Measurements from ENCODE around the gene ARHGAP21.

The ARHGAP21 gene

DNA sequence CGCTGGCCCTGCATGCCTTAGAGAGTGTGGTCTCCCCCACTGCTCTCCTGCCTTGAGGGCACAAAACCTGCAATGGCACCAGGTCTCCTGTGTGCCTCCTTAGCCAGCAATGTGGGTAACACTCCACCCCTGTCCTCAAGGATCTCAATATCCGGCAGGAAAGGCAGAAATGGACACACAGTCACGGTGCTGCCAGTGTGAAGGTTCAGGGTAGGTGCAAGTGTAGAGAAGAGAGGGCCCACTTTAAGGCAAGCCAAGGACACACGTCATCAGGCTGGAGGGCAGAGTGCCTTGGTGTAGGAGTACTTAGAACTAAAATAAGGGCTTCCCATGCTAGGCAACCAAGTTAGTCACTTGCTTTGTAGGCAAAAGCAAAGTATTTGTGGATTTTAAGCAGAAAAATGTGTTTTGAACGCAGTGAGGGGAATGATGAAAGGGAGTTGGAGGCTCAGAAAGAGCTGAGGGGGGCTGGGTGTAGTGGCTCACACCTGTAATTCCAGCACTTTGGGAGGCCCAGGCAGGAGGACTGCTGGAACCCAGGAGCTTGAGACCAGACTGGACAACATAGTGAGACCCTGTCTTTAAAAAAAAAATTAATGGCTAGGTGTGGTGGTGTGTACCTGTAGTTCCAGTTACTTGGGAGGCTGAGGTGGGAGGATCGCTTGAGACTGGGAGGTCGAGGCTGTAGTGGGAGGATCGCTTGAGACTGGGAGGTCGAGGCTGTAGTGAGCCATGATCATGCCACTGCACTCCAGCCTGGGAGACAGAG is 152.8 kb downstream of the ARHGAP21 start:
- DNase-seq = no peak

DNA sequence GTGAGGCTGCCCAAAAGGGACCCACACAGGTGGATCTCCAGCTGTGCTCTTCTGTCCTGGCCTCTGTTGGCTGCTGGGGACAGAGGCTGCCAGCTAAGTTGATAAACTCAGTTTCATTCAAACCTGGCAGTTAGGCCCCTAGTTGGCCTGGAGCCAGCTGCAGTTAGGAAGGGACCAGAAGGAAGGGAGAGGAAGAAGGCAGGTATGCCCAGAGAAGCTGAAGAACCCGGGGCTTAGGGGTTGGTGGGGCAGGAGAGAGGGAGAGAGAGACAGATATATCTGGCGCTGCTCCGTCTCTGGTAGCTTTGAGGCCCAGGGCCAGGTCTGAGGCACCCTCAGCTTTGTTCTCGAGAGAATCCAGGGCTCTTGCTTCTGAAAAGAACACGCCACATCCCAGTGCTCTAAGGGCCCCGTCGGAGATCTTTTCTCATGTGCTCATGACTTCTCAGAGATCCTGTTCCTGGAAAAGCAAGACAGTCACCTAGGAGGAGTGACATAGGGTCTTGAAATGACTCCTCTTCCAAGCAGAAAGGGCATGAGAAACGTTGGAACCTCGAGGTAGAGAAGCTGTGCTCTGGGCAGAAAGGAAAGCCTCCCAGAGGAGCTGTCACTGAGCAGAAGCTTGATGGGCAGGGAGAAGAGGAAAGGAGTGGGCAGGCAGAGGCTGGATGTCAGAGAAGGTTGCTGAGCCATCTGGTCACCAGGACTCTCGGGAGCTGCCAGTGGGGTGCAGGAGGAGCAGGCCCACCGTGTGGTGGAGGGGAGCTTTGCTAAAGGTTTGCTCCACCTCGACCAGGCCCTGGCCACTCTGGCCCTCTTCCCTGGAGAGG is 153.6 kb downstream of the ARHGAP21 start:
- no peak for DNase-seq

DNA sequence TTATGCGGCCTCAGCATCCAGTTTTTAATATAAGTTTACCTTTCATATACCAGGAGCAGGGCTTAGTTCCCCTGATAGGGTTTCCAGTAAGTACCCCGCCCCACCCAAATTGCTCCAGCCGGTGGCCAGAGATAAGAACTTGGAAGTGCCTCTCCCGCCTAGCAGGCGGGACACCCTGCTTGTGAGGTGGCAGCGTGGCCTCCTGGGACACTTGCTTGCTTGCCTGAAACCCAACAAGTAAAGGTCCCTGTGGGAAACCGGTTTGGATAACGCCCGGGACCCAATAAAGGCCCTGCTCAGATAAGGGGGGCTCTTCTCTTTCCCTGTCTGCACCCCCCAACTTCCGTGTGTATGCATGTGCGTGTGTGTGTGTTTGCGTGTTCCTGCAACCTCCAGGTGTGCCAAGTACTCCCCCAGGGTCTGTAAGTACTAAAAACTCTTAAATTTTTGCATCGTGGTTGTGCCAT is 154.3 kb downstream of the ARHGAP21 start:
- DNase-seq = no peak

DNA sequence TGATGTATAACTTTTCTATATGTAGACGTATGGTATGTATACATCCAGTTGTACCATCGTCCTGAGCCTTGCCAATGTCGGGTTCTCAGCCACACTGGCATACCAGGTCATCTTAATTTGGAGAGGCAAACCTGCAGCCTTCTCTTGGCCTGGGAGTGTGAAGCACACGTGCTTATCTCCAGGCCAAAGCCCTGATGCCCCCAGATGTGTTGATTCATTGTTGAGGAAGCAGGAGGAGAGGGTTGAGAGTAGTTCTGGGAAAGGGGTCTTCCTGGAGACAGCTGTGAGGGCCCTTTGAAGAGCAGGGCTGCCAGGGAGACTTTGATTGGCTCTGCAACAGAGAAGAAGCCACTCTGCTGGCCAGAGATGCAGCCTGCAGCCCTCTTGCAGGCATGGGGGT is 155.6 kb downstream of the ARHGAP21 start:
- DNase-seq = no peak

DNA sequence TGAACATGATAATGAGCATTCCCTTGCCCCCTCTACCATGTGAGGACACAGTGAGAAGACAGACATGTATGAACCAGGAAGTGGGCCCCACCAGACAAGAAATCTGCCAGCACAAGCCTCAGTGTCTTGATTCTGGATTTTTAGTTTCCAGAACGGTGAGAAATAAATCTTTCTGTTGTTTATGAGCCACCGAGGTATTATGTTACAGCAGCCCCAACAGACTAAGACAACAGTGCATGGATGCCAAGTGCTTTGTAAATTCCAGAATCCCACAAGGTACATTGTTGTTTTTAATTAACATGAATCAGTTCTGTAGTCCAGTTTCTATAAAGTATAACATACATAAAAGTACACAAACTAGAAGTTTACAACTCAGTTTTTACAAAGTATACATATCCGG is 162.2 kb downstream of the ARHGAP21 start:
- DNase-seq = no peak

DNA sequence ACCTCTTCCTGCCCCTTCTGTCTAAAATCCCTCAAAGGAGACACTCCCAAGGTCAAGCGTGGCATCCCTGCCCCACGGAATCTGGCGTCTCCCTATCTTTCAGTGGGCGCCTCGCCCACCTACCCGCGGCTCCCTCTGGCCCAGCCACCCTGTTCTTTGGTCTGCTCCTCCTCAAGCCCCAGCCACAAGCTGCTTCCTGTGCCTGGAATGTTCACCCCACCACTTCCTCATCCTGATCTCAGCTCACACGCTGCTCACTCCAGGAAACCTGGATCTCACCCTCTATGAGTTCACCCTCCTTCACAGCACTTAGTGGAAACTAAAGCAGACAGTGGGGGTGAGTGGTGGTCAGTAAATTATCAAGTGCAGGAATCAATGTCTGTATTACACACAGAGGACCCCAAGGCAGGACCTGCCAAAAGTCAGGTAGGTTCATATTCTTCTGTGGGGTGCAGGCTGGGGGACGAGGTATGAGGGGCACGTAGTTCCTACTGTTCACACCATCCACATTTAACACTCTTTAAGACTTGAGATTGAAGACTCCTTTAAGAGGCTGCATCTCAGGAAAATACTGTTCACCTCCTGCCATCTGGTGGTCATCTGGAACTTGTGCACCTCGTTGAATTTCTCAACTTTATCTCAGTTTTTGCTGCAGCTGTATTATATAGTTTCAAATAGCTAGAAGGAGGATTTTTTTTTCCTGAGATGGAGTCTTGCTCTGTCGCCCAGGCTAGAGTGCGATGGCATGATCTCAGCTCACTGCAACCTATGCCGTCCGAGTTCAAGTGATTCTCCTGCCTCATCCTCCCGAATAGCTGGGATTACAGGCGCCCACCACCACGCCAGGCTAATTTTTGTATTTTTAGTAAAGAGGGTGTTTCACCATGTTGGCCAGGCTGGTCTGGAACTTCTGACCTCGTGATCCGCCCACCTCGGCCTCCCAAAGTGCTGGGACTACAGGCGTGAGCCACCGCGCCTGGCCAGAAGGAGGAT is 166.6 kb downstream of the ARHGAP21 start:
- DNase-seq = no peak

DNA sequence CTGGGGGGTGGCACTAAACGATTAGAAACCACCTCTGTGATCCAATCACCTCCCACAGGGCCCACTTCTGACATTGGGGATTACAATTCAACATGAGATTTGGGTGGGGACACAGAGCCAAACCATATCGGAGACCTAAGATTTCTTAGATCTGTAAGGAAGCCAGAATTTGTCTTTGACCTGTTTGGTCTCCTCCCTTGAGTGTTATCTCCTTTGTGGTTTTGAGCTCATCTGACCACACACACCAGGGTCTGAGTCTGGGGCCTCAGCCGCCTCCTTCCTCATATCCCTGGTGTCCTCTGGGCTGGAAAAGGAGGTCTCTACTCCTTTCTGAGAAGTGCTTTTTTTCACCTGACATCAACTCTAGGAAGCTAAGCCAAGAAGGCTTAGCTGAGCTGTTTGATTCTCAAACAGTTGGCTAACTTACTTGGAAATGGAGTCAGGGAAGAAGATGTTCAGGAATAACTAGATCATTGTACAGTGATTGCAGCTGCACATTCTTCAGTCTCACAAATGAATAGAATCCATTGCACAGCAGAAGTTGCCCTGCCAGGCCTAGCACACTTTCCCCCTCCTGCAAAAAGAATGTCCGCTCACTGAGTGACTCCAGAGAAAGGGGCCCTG is 167.4 kb downstream of the ARHGAP21 start:
- no peak for DNase-seq

DNA sequence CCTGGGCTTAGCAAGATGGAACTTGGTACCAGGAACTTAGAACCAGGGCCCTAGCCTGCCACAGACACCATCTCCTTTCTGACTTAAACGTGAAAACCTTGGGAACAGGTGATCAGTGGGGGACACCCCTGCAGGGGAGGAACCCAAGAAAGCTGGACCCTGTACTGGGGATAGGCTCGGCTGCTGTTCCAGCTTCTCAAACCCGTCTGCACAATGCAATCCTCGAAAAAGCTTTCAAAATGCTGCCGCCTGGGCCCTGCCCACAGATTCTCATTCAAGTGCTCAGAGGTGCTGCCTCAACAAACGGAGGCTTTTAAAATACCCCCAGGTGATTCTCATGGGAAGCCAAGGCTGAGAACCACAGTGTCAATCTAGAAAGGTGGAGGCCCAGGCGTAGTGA is 169.7 kb downstream of the ARHGAP21 start:
- DNase-seq = no peak

DNA sequence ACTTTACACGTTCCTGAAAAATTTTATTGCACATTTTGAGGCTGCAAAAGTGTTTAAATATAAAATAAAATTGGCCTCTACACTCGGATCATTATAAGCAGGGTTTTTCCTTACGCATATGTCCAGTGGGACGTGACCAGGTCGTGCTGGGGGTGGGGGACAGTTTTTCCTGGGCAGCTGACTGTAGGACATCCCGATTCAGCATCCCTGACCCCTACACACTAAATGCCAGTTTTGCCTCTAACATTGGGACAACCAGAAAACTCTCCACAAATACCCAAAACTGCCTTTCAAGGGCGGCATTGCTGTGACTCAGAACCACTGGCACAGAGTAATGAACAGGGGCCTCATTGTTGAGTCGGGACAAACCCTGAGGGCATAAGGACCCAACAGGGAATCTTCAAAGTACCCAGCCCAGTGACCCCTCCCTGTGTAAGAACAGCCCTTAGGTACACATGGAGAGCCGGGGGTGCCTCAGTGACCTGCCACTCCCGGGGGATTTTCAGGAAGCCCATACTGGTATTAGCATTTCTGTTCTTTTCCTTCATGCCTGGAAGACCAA is 170.6 kb downstream of the ARHGAP21 start:
- DNase-seq = no peak

DNA sequence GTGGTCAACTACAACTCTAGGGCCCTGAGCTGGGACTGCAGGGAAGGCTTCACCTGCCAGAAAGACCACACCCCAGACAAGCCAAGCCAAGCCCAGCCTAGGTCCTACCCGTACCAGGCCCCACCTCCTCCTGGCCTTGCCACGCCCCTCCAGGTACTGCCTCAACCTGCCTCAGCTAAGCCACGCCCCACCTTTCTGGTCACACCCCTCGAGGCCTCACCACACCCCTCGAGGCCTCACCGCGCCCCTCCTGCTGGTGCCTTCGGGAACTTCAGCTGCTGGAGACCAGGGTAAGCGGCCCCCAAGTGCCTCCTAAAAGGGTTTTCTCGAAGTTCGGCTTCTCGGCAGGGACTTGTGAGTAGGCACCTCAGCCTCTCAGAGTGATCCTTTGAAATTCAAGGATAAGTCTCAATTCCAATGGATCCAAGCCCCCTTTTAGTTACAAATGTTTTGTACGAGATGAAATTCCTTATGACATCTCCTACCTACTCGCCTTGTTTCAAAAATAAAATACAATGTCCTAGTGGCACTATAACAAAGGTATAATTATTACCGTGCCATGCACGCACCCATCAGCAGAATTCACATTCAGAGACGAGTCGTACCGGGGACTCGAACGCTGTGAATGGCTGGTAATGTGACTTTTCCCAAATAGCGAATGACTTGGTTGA is 171.2 kb downstream of the ARHGAP21 start:
- DNase-seq = no peak

DNA sequence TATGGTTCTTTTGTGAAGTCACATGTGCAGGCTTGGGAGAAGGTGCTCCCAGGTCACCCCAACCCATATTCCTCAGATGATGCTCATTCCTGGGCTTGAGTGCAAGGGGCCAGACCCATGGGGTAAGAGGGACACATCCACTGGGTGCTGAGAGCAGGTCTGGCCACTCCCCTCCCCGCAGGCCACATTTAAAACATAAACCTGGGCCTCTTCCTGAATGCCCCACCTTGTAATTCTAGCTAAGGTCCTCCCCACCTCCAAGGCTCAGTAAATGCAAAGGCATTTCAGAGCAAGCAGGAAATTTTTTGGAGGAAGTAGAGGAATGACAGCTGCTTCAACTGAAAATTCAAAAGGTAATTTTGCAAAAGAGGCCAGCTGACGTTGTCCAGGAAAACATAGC is 172.5 kb downstream of the ARHGAP21 start:
- no peak for DNase-seq

DNA sequence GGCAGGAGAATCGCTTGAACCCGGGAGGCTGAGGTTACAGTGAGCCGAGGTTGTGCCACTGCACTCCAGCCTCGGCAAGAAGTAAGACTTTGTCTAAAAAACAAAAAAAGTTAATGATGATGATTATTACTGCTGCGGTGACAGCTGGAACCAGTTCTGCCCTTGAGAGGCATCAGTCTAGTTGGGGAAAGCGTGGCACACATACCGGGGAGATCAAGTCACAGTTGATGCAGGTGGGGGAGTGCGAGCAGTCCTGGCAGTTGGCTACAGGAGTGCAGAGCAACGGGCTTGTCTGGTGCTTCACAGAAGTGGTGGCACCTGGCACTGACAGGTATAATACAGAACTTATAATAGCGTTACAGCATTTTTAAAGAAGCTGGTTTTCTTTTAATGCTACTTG is 173.0 kb downstream of the ARHGAP21 start:
- no peak for DNase-seq

DNA sequence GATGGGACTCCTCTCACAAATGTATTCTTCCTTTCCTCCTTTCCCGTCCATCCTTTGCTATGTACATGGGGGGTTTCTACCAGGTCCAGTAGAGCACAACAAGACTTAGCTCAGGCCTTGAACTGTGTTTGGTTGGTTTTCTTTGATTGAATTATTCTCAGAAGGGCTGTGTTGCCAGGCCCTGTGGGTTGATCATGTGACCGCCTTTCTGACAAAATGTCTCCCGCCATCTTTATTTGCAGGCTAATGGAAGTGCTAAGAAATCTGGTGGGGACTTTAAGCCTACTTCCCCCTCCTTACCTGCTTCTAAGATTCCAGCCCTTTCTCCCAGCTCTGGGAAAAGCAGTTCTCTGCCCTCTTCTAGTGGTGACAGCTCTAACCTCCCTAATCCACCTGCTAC is 178.1 kb downstream of the ARHGAP21 start:
- DNase-seq = no peak

DNA sequence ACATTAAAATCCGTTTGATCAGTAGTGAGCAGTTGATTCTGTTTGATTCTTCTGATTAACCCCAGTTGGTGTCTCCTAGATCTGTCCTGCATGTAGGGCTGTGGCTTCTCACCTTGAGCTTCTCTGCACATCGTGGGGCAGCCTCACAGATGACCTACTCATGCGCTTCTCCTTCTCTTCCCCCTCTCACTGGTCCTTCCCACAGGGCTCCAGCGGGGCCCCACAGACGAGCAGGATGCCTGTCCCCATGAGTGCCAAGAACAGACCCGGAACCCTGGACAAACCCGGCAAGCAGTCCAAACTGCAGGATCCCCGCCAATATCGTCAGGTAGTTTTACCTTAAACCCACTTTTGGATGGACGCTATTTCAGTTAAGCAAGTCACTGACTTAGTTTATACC is 178.9 kb downstream of the ARHGAP21 start:
- no peak for DNase-seq

DNA sequence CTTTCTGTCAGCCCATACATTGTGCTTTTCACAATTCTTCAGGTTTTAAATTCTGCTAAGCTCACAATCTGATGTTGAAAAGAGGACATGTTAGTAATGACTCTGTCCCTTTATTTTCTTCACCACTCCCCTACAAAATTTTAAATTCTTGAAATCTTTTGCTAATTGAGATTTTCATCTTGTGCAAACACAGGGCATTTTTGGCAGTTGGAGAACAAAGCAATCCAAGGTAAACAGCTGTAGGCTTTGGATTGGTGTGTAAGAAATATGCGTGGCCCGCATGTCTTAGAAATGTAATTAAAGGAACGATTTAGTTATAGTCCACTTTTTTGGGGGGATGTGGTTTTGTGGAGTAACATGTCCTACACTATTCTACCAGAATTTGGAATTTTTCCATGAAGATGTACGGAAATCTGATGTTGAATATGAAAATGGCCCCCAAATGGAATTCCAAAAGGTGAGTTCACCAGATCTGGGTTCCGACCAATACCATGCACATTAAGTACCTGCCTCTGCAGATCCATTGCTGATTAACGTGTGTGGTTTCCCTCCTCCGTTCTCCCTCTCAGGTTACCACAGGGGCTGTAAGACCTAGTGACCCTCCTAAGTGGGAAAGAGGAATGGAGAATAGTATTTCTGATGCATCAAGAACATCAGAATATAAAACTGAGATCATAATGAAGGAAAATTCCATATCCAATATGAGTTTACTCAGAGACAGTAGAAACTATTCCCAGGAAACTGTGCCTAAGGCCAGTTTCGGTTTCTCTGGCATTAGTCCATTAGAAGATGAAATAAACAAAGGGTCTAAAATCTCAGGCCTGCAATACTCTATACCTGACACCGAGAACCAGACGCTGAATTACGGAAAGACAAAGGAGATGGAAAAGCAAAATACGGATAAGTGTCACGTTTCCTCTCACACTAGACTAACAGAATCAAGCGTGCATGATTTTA is 181.1 kb downstream of the ARHGAP21 start:
- no peak for DNase-seq

DNA sequence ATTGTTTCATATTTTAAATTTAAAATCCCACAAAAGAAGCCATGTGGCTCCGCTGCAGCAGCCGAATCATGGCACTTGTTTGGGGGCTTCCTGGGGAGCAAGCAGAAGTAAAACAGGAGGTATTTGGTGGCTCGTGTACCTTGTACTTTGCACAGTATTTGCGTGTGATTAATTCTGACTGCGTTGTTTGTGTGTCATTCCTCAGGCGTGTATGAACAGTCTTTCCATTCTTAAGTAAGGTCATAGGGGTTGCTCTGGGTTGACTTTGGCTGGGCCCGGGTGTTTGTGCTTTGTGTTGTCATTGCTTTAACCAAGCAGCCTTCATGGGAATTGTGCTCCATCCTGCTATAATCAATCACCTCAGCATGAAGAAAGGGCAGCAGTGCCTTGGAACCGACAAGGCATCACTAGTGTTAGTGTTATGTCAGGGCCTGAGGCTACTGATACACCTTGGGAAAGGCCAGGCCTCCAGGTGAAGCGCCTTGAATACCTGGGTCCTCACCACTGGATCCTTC is 182.4 kb downstream of the ARHGAP21 start:
- no peak for DNase-seq

DNA sequence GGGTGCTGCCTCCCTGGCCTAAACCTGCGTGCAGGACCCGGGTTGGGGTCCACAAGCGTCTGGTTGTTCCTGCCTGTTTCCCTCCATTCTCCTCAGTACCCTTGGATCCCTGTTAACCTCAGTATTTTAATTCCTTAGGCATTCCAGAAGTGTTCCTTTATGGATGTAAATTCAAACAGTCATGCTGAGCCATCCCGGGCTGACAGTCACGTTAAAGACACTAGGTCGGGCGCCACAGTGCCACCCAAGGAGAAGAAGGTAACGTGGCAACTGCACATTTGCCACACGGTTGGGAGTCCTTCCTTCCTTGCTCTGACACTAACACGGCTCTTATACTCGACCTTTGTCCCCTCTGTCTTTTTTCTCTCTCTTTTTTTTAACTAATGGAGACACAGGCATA is 187.1 kb downstream of the ARHGAP21 start:
- DNase-seq = no peak

DNA sequence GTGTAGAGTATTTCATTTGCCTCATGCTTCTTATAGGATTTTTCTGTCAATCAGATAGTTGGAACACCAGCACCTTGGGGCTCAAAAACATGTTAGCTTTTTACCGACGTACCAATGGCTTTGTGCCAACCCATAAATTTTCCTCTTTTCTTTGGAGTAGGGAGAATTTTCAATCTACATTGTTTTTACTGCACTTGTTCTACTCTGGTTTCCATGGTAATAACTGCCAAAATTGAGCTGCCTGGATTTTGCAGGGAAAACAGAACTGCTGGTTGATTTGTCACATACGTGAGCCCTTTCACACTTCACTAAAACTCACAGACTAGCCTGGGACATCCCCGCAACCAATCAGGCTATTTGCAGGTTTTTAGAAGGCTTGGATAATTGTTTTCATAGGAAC is 189.7 kb downstream of the ARHGAP21 start:
- DNase-seq = no peak
